ENCODE measurements around the gene ACTL9. TPM values are rescaled to one million over a fixed set of nuclear protein-coding genes. Genes with fewer than 3 reads are reported as not detected.

Gene ACTL9
- total and polyA plus RNA-seq, 10 of the 15 experiments (the other 5 are each of a cell fraction or from before 2014, with no cell fraction given), result not detected

DNA sequence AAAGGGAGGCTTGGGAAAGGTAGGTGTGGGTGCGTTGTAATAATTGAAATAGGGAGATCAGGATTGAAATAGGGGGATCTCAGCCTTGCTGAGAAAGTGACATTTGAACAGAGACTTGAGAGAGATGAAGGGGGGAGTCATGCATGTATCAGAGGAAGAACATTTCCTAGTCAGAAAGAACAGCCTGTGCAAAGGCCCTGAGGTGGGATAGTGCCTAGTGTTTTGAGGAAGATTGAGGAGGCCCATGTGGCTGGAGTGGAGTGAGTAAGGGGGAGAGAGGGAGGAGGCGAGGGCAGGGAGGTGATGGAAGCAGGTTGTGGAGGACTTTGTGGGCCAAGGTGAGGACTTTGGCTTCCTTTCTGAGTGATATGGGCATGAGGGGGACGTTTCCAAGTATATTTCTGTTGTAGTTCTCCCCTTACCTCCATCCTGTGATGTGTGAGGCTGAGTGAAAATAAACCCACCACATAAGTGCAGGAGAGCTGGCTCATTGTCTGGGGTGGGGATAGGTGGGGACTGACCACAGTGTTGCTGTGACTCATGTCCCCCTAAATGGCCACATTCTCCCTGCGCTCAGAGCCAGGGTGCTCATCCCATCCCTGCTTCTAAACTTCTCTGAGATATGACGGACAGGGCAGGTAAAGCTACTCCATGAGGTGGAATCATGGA is 17.8 kb downstream of the ACTL9 start:
- no peaks in the 10 kb centered on the region for H4K20me1 ChIP-seq (ENCODE audit: control insufficient read depth, insufficient read depth)
- RAD21 ChIA-PET (ENCODE audit: unreplicated experiment), result no interaction called here
- no peak overlapping the region for H3K4me2 ChIP-seq (ENCODE audit: control insufficient read depth, insufficient read depth)
- FAIRE-seq (no peak), ATAC-seq (no peak), DNase-seq (ENCODE audit: low read depth, low spot score) (no peak)
- H3K4me3 ChIP-seq, result no peak overlapping the region
- no peak overlapping the region for H2AFZ ChIP-seq (ENCODE audit: control insufficient read depth, low read depth, low read length)
- H3K9me3 ChIP-seq (replicated peaks; ENCODE audit: control insufficient read depth, insufficient read depth, low read length), result no peaks in the 10 kb centered on the region; the same call in 2 of the 3 replicates
- H3K79me2 ChIP-seq (ENCODE audit: control insufficient read depth, insufficient read depth, low read length), result no peaks in the 10 kb centered on the region
- H3K27me3 ChIP-seq (replicated peaks in 1 of 2; ENCODE audit: control insufficient read depth in 2 of 2, insufficient read depth in 2 of 2, low read length in 1 of 2), result no peaks in the 10 kb centered on the region
- no peaks in the 10 kb centered on the region for H3K36me3 ChIP-seq (ENCODE audit: control insufficient read depth in 2 of 2, insufficient read depth in 2 of 2, low read length in 1 of 2)
- SMC1A ChIA-PET (ENCODE audit: uncharacterized antibody, unreplicated experiment), result no interaction called here
- CTCF ChIA-PET, result interaction anchor here (0.7 to 1.9 kb wide), 2 partner anchors 12 to 14 kb away, joined by 3 to 7 read pairs; no protein-coding TSS in a partner anchor
- no peaks in the 10 kb centered on the region for H3K4me1 ChIP-seq (ENCODE audit: control insufficient read depth, insufficient read depth, low read length)
- in situ Hi-C loops (cut with MboI) (no loop called here), intact Hi-C loops (cut with micrococcal nuclease; ENCODE audit: unreplicated experiment) (no loop called here)
- no peak overlapping the region for H3K27ac ChIP-seq (ENCODE audit: control insufficient read depth, insufficient read depth)
- WGBS (ENCODE audit: insufficient coverage, insufficient replicate concordance, low lambda C conversion rate, missing lambda C conversion rate), result 10% methylated on average over 5 of the region's 5 CpGs
- POLR2A ChIA-PET, result no interaction called here
- BruUV-seq (replicated peaks), result no TSS peak
- H3K9ac ChIP-seq (ENCODE audit: control insufficient read depth, insufficient read depth, low read length), result no peak overlapping the region
- TF ChIP-seq NFXL1 (IDR thresholded peaks at IDR 0.05; ENCODE audit: borderline replicate concordance) (no peak), GATAD2B (conservative IDR thresholded peaks at IDR 0.05; ENCODE audit: low read depth) (no peak), POLR2AphosphoS2 (IDR thresholded peaks at IDR 0.05; ENCODE audit: low read depth, low read length) (no peak), TARDBP (IDR thresholded peaks at IDR 0.05; ENCODE audit: borderline replicate concordance) (no peak), SMARCA5 (IDR thresholded peaks at IDR 0.05) (no peak)
- TF ChIP-seq, protein P1, sequence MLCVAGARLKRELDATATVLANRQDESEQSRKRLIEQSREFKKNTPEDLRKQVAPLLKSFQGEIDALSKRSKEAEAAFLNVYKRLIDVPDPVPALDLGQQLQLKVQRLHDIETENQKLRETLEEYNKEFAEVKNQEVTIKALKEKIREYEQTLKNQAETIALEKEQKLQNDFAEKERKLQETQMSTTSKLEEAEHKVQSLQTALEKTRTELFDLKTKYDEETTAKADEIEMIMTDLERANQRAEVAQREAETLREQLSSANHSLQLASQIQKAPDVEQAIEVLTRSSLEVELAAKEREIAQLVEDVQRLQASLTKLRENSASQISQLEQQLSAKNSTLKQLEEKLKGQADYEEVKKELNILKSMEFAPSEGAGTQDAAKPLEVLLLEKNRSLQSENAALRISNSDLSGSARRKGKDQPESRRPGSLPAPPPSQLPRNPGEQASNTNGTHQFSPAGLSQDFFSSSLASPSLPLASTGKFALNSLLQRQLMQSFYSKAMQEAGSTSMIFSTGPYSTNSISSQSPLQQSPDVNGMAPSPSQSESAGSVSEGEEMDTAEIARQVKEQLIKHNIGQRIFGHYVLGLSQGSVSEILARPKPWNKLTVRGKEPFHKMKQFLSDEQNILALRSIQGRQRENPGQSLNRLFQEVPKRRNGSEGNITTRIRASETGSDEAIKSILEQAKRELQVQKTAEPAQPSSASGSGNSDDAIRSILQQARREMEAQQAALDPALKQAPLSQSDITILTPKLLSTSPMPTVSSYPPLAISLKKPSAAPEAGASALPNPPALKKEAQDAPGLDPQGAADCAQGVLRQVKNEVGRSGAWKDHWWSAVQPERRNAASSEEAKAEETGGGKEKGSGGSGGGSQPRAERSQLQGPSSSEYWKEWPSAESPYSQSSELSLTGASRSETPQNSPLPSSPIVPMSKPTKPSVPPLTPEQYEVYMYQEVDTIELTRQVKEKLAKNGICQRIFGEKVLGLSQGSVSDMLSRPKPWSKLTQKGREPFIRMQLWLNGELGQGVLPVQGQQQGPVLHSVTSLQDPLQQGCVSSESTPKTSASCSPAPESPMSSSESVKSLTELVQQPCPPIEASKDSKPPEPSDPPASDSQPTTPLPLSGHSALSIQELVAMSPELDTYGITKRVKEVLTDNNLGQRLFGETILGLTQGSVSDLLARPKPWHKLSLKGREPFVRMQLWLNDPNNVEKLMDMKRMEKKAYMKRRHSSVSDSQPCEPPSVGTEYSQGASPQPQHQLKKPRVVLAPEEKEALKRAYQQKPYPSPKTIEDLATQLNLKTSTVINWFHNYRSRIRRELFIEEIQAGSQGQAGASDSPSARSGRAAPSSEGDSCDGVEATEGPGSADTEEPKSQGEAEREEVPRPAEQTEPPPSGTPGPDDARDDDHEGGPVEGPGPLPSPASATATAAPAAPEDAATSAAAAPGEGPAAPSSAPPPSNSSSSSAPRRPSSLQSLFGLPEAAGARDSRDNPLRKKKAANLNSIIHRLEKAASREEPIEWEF (IDR thresholded peaks at IDR 0.05; ENCODE audit: insufficient replicate concordance, low read depth, low read length), result no peak
- TF ChIP-seq, protein P2, sequence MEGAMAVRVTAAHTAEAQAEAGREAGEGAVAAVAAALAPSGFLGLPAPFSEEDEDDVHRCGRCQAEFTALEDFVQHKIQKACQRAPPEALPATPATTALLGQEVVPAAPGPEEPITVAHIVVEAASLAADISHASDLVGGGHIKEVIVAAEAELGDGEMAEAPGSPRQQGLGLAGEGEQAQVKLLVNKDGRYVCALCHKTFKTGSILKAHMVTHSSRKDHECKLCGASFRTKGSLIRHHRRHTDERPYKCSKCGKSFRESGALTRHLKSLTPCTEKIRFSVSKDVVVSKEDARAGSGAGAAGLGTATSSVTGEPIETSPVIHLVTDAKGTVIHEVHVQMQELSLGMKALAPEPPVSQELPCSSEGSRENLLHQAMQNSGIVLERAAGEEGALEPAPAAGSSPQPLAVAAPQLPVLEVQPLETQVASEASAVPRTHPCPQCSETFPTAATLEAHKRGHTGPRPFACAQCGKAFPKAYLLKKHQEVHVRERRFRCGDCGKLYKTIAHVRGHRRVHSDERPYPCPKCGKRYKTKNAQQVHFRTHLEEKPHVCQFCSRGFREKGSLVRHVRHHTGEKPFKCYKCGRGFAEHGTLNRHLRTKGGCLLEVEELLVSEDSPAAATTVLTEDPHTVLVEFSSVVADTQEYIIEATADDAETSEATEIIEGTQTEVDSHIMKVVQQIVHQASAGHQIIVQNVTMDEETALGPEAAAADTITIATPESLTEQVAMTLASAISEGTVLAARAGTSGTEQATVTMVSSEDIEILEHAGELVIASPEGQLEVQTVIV (IDR thresholded peaks at IDR 0.05; ENCODE audit: borderline replicate concordance, partially characterized antibody), result no peak
- TF ChIP-seq, protein P3, sequence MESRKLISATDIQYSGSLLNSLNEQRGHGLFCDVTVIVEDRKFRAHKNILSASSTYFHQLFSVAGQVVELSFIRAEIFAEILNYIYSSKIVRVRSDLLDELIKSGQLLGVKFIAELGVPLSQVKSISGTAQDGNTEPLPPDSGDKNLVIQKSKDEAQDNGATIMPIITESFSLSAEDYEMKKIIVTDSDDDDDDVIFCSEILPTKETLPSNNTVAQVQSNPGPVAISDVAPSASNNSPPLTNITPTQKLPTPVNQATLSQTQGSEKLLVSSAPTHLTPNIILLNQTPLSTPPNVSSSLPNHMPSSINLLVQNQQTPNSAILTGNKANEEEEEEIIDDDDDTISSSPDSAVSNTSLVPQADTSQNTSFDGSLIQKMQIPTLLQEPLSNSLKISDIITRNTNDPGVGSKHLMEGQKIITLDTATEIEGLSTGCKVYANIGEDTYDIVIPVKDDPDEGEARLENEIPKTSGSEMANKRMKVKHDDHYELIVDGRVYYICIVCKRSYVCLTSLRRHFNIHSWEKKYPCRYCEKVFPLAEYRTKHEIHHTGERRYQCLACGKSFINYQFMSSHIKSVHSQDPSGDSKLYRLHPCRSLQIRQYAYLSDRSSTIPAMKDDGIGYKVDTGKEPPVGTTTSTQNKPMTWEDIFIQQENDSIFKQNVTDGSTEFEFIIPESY (IDR thresholded peaks at IDR 0.05), result no peak
- TF ChIP-seq, protein P4, sequence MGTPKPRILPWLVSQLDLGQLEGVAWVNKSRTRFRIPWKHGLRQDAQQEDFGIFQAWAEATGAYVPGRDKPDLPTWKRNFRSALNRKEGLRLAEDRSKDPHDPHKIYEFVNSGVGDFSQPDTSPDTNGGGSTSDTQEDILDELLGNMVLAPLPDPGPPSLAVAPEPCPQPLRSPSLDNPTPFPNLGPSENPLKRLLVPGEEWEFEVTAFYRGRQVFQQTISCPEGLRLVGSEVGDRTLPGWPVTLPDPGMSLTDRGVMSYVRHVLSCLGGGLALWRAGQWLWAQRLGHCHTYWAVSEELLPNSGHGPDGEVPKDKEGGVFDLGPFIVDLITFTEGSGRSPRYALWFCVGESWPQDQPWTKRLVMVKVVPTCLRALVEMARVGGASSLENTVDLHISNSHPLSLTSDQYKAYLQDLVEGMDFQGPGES (IDR thresholded peaks at IDR 0.05), result no peak

All from GM12878 (cell line).